HG03025 (cell line): ENCODE data around the gene PLCL1.

ENCODE experiments used
- ATAC-seq: cut with Tn5 transposase; IDR thresholded peaks from one replicate; pipeline ENCODE4 v1.9.1; 2021; ENCODE audit warnings: mild to moderate bottlenecking, moderate library complexity; ENCODE audit not compliant: unreplicated experiment, low FRiP score

The PLCL1 gene

GRCh38 chr2:198040835-198041234, 236.4 kb downstream of the PLCL1 start:
- no peak for ATAC-seq

- peak; percentile 63 for ATAC-seq
Measured at GRCh38 chr2:198042189-198042588, 237.8 kb downstream of the PLCL1 start.

- ATAC-seq: no peak
Measured at GRCh38 chr2:198044777-198045176, 240.4 kb downstream of the PLCL1 start.

- no peak for ATAC-seq
Measured at GRCh38 chr2:198045227-198045626, 240.8 kb downstream of the PLCL1 start.

- no peak for ATAC-seq
Measured at GRCh38 chr2:198052741-198053140, 248.3 kb downstream of the PLCL1 start.

- ATAC-seq: no peak
Measured at GRCh38 chr2:198053148-198053547, 248.8 kb downstream of the PLCL1 start.

GRCh38 chr2:198053776-198054175, 249.4 kb downstream of the PLCL1 start:
- no peak for ATAC-seq

GRCh38 chr2:198054299-198054698, 249.9 kb downstream of the PLCL1 start:
- no peak for ATAC-seq

GRCh38 chr2:198055716-198056115, 251.3 kb downstream of the PLCL1 start:
- no peak for ATAC-seq

GRCh38 chr2:198056836-198057235, 252.4 kb downstream of the PLCL1 start:
- ATAC-seq: no peak

- ATAC-seq: no peak
Measured at GRCh38 chr2:198059800-198060199, 255.4 kb downstream of the PLCL1 start.

- no peak for ATAC-seq
Measured at GRCh38 chr2:198060277-198060676, 255.9 kb downstream of the PLCL1 start.

- ATAC-seq: no peak
Measured at GRCh38 chr2:198062826-198063225, 258.4 kb downstream of the PLCL1 start.

- no peak for ATAC-seq
Measured at GRCh38 chr2:198063242-198063641, 258.8 kb downstream of the PLCL1 start.

GRCh38 chr2:198065322-198065721, 260.9 kb downstream of the PLCL1 start:
- ATAC-seq: no peak

- no peak for ATAC-seq
Measured at GRCh38 chr2:198066597-198066996, 262.2 kb downstream of the PLCL1 start.

- no peak for ATAC-seq
Measured at GRCh38 chr2:198072655-198073054, 268.3 kb downstream of the PLCL1 start.

GRCh38 chr2:198073253-198073652, 268.9 kb downstream of the PLCL1 start:
- no peak for ATAC-seq

GRCh38 chr2:198077477-198077876, 273.1 kb downstream of the PLCL1 start:
- ATAC-seq: no peak

GRCh38 chr2:198080879-198081765, 276.7 kb downstream of the PLCL1 start:
- ATAC-seq: no peak

- ATAC-seq: no peak
Measured at GRCh38 chr2:198084156-198084555, 279.8 kb downstream of the PLCL1 start.

- no peak for ATAC-seq
Measured at GRCh38 chr2:198096002-198096401, 291.6 kb downstream of the PLCL1 start.
